Measurements from ENCODE around the gene THAP4.
A peak's percentile ranks its signal among the peaks of the same experiment; 100 is the strongest.
"Not testable (repeated sequence)": the region's sequence is repeated elsewhere in the genome, so short reads cannot be mapped to it uniquely, and the experiment has no call there.

Gene THAP4

GRCh38 chr2:241609859-241610793 is 26.8 kb downstream of the THAP4 start:
- FAIRE-seq: no peak

- no peak for FAIRE-seq
These were observed 28.1 kb downstream of the THAP4 start for GRCh38 chr2:241608881-241609280.

- no peak for FAIRE-seq
These were observed 29.6 kb downstream of the THAP4 start for GRCh38 chr2:241607162-241607885.

DNA sequence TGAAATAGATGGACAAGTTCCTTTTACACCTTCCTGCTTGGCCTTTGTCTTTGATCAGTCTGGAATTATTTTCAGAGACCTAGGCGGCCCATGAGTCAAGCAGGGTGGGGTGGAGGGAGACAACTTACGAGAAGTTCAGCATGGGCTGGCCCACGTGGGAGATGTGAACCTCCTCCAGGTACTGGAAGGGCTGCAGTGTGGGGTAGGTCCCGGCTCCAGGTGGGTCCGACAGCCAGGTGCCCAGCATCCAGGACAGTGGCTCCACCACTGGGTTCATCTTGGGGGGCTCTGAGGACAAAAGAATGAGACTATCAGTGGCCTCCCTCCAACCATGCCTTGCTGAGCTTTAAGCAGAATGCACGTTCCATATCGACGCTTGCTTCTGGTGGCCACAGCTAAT is 30.8 kb downstream of the THAP4 start:
- FAIRE-seq: no peak

GRCh38 chr2:241603686-241604085 is 33.3 kb downstream of the THAP4 start:
- no peak for FAIRE-seq

DNA sequence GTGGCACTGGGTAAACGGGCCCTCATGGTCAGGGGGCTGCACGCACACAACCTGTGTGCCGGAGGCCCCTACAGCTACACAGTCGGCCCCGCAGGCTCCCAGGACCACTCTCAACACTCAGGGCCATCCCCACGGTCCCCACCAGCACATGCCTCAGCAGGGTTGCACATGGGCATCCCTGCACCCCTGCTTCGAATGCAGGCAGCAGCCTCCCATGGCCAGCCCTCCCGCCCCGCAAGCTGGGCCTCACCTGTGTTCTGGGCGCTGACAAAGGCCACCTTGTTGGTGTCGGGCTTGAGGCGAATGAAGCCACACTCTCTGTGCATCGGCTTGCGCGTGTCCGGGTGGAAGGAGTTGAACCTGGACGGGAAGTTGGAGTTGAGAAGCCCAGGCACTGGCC is 34.2 kb downstream of the THAP4 start:
- FAIRE-seq: no peak

DNA sequence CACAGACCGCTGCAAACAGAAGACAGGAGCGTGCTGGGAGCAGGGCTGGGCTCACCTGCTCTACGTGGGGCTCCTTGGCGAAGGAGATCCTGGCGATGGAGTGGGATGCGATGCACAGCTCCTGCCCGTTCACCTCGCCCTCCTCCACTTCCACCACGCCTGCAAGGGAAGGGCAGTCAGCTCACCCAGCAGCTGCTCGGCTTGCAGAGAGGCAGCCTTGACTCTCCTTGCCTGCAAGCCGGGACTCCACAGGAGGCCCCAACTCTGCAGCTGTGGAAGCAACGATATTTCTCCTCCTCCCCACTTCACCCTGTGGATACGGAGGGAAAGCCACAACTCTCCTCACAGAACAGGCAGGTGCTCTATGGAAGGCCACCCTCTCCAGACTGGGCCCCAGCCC is 35.1 kb downstream of the THAP4 start:
- FAIRE-seq: no peak

DNA sequence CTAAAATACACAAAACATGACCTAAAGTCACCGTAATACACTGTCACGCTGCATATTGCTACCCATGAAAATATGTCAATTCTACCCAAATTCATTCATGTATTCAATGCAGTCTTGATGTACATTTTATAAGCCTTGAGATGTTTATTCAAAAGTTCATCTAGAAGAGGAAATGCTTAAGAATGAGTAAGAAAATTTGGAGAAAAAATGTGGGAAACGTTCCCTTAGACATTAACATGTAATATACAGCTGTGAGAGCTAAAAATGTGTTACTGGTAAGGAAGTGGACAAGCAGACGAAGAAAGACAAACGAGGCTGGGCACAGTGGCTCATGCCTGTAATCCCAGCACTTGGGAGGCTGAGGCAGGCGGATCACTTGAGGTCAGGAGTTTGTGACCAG is 37.3 kb downstream of the THAP4 start:
- FAIRE-seq: no peak

- no peak for FAIRE-seq
These were observed 38.5 kb downstream of the THAP4 start for GRCh38 chr2:241598487-241598886.

DNA sequence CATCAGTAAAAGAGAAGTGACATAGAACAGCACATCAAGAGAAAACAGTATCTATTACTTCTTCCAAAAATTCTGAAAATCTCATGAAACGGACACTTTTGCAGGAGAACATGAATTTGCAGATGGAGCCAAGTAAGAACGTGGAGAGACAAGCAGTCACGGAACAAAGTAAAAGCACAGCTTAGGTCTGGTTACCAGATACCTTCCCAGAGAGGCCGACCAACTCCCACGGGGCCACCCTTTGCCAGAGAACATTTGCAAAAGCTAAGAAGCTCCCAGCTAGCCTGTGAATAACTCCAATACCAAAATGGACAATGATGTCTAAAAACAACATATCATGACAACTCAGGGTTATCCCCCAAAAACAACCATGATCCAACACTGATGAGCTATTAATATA is 38.9 kb downstream of the THAP4 start:
- no peak for FAIRE-seq

DNA sequence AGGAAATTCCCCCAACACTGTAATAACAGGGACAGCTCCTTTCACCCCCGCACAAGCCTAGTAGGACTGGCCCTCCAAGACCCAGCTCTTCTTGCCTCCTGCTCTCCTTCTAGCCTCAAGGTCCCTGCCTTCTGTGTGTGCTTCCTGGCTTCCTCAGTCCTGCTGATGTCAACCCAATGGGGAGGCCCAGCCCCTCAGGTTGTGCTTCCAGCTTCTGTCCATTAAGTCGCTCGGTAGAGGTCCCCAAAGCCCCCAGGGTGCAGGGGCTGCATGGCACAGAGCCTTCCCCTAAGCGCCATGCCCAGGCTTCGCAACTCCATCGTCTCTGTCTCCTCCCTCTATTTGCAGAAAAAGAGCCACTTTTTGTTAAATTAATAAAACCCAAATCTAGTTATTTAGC is 39.4 kb downstream of the THAP4 start:
- no peak for FAIRE-seq

GRCh38 chr2:241595600-241596140 is 41.3 kb downstream of the THAP4 start:
- no peak for FAIRE-seq

- no peak for FAIRE-seq
These were observed 43.7 kb downstream of the THAP4 start for GRCh38 chr2:241593271-241593670.

DNA sequence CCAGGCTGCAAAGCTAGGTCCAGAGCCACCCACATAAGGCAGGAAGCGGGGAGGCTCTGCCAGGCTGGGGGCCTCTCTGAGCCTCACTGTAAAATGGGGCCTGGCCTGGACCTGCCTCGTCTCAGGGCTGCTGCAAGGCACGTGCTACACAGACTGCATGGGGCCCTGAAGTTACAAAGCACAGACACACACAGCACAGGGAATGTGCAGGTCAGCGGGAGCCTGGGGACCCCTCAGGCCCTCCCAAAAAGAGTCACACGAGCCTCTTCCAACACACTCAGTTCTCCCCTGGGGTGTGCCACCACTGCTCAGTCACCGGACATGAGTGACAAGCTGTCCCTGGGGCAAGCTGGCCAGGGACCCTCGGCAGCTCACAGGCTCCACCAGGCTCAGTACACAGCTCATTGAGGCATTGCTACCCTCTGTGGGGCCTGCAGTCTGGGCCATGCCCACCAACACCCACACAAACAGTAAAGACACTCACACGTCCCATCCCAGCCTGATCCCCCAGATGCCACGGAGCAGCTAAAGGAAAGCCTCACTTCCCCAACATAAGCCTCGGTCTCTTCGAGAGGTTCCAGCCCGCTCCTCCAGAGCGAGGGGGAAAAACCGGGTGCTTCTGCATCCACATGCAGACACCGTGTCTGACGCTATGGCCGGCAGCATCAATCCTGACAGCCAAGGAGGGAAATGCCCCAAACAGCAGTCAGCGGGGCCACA is 44.7 kb downstream of the THAP4 start:
- FAIRE-seq: no peak

DNA sequence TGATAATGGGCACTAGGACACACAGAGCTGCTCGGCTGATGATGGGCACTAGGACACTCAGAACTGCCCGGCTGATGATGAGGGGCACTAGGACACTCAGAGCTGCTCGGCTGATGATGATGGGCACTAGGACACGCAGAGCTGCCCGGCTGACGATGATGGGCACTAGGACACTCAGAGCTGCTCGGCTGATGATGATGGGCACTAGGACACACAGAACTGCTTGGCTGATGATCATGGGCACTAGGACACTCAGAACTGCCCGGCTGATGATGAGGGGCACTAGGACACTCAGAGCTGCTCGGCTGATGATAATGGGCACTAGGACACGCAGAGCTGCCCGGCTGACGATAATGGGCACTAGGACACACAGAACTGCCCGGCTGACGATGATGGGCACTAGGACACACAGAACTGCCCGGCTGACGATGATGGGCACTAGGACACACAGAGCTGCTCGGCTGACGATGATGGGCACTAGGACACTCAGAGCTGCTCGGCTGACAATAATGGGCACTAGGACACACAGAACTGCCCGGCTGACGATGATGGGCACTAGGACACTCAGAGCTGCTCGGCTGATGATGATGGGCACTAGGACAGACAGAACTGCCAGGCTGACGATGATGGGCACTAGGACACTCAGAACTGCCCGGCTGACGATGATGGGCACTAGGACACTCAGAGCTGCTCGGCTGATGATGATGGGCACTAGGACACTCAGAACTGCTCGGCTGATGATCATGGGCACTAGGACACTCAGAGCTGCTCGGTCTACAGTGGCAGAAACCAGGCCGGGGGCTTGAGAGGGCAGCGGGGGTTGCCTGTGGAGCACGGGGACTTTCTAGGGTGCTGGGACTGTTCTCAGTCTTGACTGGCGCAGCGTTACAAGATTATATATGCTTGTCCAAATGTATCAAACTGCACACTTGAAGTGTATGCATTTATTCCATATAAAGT is 46.2 kb downstream of the THAP4 start:
- FAIRE-seq: not testable (repeated sequence)

DNA sequence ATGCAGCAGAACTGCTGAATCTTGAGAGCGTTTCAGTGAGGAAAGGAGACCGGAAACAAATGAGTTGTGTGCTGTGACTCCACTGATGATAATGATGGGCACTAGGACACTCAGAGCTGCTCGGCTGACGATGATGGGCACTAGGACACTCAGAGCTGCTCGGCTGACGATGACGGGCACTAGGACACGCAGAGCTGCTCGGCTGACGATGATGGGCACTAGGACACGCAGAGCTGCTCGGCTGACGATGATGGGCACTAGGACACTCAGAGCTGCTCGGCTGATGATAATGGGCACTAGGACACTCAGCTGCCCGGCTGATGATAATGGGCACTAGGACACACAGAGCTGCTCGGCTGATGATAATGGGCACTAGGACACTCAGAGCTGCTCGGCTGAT is 47.1 kb downstream of the THAP4 start:
- not testable (repeated sequence) for FAIRE-seq

DNA sequence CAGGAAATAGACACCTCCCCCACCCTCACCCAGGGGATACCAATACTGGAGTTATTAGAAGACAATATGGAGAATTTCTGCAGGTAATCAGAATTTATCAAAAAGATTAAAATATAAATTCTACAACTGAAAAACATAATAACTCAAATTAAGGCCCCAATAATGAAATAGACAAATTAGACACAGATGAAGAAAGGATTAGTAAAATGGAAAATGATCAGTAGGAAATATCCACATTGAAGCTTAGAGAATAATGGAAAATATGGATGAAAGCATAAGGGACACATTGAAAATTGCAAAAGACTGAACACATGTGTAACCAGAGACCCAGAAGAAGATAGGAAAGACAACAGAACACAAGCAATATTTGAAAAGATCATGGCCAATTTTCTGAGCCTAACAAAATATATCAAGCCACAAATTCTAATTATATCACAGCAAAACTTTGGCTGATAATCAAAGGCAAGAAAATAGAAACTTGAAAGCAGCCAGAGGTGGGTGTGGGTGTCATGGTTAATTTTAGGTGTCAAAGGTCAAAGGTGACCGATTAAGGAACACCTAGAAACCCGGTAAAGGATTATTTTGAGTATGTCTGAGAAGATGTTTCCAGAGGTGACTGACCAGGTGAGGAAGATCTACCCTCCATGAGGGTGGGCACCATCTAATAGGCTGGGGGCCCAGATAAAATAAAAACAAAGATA is 50.2 kb downstream of the THAP4 start:
- no peak for FAIRE-seq

DNA sequence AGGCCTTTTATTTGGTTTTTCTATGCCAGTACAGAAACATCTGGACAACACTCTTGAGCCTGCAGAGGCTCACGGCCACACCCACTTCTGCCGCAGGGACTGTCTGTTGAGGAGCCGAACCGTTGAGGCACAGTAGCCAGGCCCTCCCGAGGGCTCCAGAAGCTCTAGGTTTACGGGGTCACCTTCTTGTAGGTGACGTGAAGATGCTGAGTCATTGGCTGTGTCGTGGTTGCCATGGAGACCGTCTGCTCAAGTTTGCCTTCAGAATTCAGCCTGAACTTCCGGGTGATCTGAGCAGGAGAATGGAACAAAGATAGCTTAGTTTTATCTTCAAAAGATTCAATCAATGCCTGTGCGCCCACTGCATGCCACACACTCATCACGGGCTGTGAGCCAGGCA is 52.5 kb downstream of the THAP4 start:
- FAIRE-seq: peak; percentile 95

DNA sequence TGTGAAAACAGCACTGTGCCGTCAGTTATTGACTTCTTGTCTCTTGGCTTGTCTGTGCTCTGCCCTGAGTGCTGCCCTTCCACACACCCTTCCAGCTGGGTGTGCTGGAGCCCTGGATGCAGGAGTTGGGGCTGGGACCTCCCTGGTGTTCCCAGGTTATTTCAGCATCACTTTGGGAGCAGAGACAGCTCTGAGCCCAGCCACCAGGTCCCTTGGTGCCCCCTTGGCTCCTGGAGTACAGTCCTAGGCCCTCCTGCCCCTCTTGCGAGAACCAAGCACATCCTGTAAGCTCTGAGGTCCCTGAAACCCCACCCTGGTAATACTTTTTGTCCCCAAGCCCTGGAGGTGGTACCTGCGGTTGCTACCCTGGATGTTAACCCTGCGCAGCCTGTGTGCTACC is 54.2 kb downstream of the THAP4 start:
- no peak for FAIRE-seq

DNA sequence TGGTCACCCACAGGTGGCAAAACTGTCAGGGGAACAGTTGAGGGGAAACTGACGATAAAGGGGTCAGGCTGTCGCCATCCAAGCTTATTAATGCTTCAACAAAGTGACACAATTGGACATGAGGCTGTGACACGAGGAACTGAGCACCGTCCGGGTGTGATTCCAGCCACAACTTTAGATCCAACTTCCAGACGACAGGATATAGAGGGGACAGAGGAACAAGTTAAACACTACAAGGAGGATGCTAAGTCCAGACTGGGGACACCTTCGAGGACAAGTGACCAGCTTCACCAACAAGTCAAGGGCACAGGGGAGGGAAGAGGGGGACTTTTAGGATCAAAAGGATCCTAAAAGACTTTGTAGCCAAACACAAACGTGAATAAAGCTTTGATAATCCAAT is 54.6 kb downstream of the THAP4 start:
- FAIRE-seq: no peak

DNA sequence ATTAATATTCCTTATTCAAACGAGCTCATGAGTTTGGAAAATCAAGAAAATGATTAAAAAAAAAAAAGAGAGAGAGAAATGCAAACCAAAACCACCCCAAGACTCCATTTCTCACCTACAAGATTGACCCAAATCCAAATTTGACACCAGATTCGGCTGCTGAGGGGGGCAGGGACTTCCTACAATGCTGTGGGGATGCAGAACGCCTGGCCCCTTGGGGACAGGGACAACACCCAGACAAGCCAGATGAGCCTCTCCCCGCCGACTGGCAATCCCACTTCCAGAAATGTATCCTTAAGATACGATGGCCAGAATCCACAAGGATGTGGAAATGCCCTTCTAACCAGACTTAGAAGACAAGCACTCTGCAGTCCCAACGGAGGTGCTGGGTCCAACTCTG is 57.7 kb downstream of the THAP4 start:
- no peak for FAIRE-seq
